Nephron progenitor cell (in vitro differentiated cells): ENCODE data around the gene HES3.

ENCODE experiments used
- DNase-seq: peaks from one replicate; pipeline ENCODE4 v3.0.0; 2021
- H3K27ac Mint-ChIP-seq: 2 replicates; pipeline ENCODE4 v1.8.0; 2021; ENCODE audit warnings: mild to moderate bottlenecking, moderate library complexity, mixed read lengths
- H3K27me3 Mint-ChIP-seq: 2 replicates; pipeline ENCODE4 v1.8.0; 2021; ENCODE audit warnings: mild to moderate bottlenecking, low read depth, mixed read lengths; ENCODE audit not compliant: poor library complexity
- H3K36me3 Mint-ChIP-seq: 2 replicates; pipeline ENCODE4 v1.8.0; 2021; ENCODE audit warnings: low read depth, mixed read lengths
- H3K4me1 Mint-ChIP-seq: 2 replicates; pipeline ENCODE4 v1.8.0; 2021; ENCODE audit warnings: mixed read lengths
- H3K4me3 Mint-ChIP-seq: 2 replicates; pipeline ENCODE4 v1.8.0; 2021; ENCODE audit warnings: mild to moderate bottlenecking, moderate library complexity, mixed read lengths
- H3K9me3 Mint-ChIP-seq: 2 replicates; pipeline ENCODE4 v1.8.0; 2021; ENCODE audit warnings: mild to moderate bottlenecking, moderate library complexity, mixed read lengths
- CTCF ChIP-seq: fragments of 200-600 bp; sonication (generic); IDR thresholded peaks from 2 replicates; pipeline ENCODE4 v1.5.0; 2021; ENCODE audit warnings: antibody characterized with exemption

The HES3 gene

GRCh38 chr1:6259491-6260362 lies 15.7 kb downstream of the HES3 start:
- TF ChIP-seq CTCF = no peak
- no peaks in the 10 kb centered on the region for H3K9me3 Mint-ChIP-seq
- H3K27ac Mint-ChIP-seq = no peak overlapping the region
- peaks cover 43% of the 10 kb centered on the region for H3K4me1 Mint-ChIP-seq
- peak; percentile 85 for DNase-seq
- H3K36me3 Mint-ChIP-seq = no peaks in the 10 kb centered on the region
- peak overlapping the region; percentile 48 for H3K4me3 Mint-ChIP-seq
- H3K27me3 Mint-ChIP-seq = peaks cover 52% of the 10 kb centered on the region

- Mint-ChIP-seq H3K27ac (no peak overlapping the region), H3K27me3 (peaks cover 52% of the 10 kb centered on the region), H3K9me3 (no peaks in the 10 kb centered on the region), H3K4me1 (peaks cover 47% of the 10 kb centered on the region), H3K4me3 (no peak overlapping the region), H3K36me3 (no peaks in the 10 kb centered on the region)
- TF ChIP-seq CTCF = no peak
- peak; percentile 57 for DNase-seq
These were observed 16.5 kb downstream of the HES3 start for GRCh38 chr1:6260433-6260934.

- TF ChIP-seq CTCF = no peak
- Mint-ChIP-seq H3K27ac (no peak within 1 kb of the TSS), H3K9me3 (no peaks in the 10 kb centered on the region), H3K36me3 (no peaks in the 10 kb centered on the region), H3K4me3 (peak within 1 kb of the TSS; percentile 74), H3K27me3 (peaks cover 49% of the 10 kb centered on the region), H3K4me1 (peaks cover 53% of the 10 kb centered on the region)
- peak; percentile 66 for DNase-seq
These were observed 17.1 kb downstream of the HES3 start, which contains the start of gene GPR153 for GRCh38 chr1:6260961-6261614. GPR153 (minus strand) TSS chr1:6261098; CDS start chr1:6254905, 6,193 bp downstream.

GRCh38 chr1:6261615-6261995 lies 17.6 kb downstream of the HES3 start:
- DNase-seq = peak; percentile 60
- no peak for TF ChIP-seq CTCF
- Mint-ChIP-seq H3K27me3 (peaks cover 46% of the 10 kb centered on the region), H3K9me3 (no peaks in the 10 kb centered on the region), H3K36me3 (no peaks in the 10 kb centered on the region), H3K27ac (no peak overlapping the region), H3K4me3 (peak overlapping the region; percentile 74), H3K4me1 (peaks cover 56% of the 10 kb centered on the region)

- no peak for TF ChIP-seq CTCF
- Mint-ChIP-seq H3K4me3 (no peak overlapping the region), H3K4me1 (peaks cover 65% of the 10 kb centered on the region), H3K27ac (no peak overlapping the region), H3K9me3 (no peaks in the 10 kb centered on the region), H3K36me3 (no peaks in the 10 kb centered on the region), H3K27me3 (peaks cover 37% of the 10 kb centered on the region)
- DNase-seq = peak; percentile 45
These were observed 18.8 kb downstream of the HES3 start for GRCh38 chr1:6262555-6263420.
